Neutrophil (primary cell): ENCODE measurements around the gene NMNAT2.

Experiments used
- H3K27ac ChIP-seq: fragments of 200-600 bp; sonication (generic); 2 replicates; pipeline ENCODE4 v1.5.1; 2016; ENCODE audit warnings: mild to moderate bottlenecking, moderate library complexity
- H3K27me3 ChIP-seq: fragments of 200-600 bp; sonication (generic); 2 replicates; pipeline ENCODE4 v1.6.0; 2016; ENCODE audit warnings: mild to moderate bottlenecking
- H3K36me3 ChIP-seq: fragments of 200-600 bp; sonication (generic); 2 replicates; pipeline ENCODE4 v1.5.1; 2017
- H3K4me1 ChIP-seq, 2 experiments: fragments of 200-600 bp in 1 of 2; sonication (generic) in 1 of 2; 1 replicate in 1 of 2; 2 replicates in 1 of 2; pipeline versions ENCODE4 v1.5.1 to v1.6.1; 2013 to 2016; ENCODE audit warnings: low read depth in 1 of 2, low read length in 1 of 2, mild to moderate bottlenecking in 1 of 2, moderate library complexity in 1 of 2; ENCODE audit not compliant: control insufficient read depth in 1 of 2, insufficient read depth in 1 of 2
- H3K4me3 ChIP-seq, 2 experiments: fragments of 200-600 bp in 1 of 2; sonication (generic) in 1 of 2; 1 replicate in 1 of 2; 2 replicates in 1 of 2; pipeline ENCODE4 v1.5.1; 2013 to 2016; ENCODE audit warnings: low read depth in 1 of 2, low read length in 1 of 2, mild to moderate bottlenecking in 1 of 2, moderate library complexity in 1 of 2
- H3K9me3 ChIP-seq: fragments of 200-600 bp; sonication (generic); 2 replicates; pipeline ENCODE4 v1.5.1; 2016
- CTCF ChIP-seq: fragments of 200-600 bp; sonication (generic); IDR thresholded peaks from 2 replicates; pipeline ENCODE4 v1.5.1; 2016; ENCODE audit warnings: antibody characterized with exemption

The NMNAT2 gene

GRCh38 chr1:183366116-183366515, 52.1 kb downstream of the NMNAT2 start:
- Histone ChIP-seq H3K9me3 (no peaks in the 10 kb centered on the region), H3K36me3 (no peaks in the 10 kb centered on the region), H3K27me3 (peaks cover 12% of the 10 kb centered on the region), H3K4me1 (peaks cover 25 to 29% of the 10 kb centered on the region in 2 experiments), H3K27ac (no peak overlapping the region), H3K4me3 (no peak overlapping the region)
- TF ChIP-seq CTCF: no peak

GRCh38 chr1:183365676-183366075, 52.5 kb downstream of the NMNAT2 start:
- no peaks in the 10 kb centered on the region for H3K36me3 ChIP-seq
- no peak for TF ChIP-seq CTCF
- no peak overlapping the region for H3K4me3 ChIP-seq
- peaks cover 25 to 29% of the 10 kb centered on the region in 2 experiments for H3K4me1 ChIP-seq
- no peaks in the 10 kb centered on the region for H3K9me3 ChIP-seq
- peak overlapping the region; percentile 90 for H3K27ac ChIP-seq
- H3K27me3 ChIP-seq: peaks cover 15% of the 10 kb centered on the region

- no peak for TF ChIP-seq CTCF
- Histone ChIP-seq H3K27me3 (peaks cover 20% of the 10 kb centered on the region), H3K9me3 (no peaks in the 10 kb centered on the region), H3K4me1 (peaks cover 25 to 29% of the 10 kb centered on the region in 2 experiments), H3K27ac (peak overlapping the region; percentile 90), H3K4me3 (no peak overlapping the region), H3K36me3 (no peaks in the 10 kb centered on the region)
These were observed 53.1 kb downstream of the NMNAT2 start for GRCh38 chr1:183365093-183365492.

GRCh38 chr1:183363972-183364371, 54.2 kb downstream of the NMNAT2 start:
- H3K27me3 ChIP-seq: peaks cover 31% of the 10 kb centered on the region
- H3K36me3 ChIP-seq: no peaks in the 10 kb centered on the region
- peaks cover 25 to 29% of the 10 kb centered on the region in 2 experiments for H3K4me1 ChIP-seq
- TF ChIP-seq CTCF: peak; percentile 51
- no peaks in the 10 kb centered on the region for H3K9me3 ChIP-seq
- H3K27ac ChIP-seq: peak overlapping the region; percentile 90
- H3K4me3 ChIP-seq: peak overlapping the region; percentile 11 to 15

GRCh38 chr1:183361081-183361480, 57.1 kb downstream of the NMNAT2 start:
- no peak overlapping the region for H3K4me3 ChIP-seq
- no peaks in the 10 kb centered on the region for H3K36me3 ChIP-seq
- H3K4me1 ChIP-seq: peaks cover 25 to 29% of the 10 kb centered on the region in 2 experiments
- H3K27ac ChIP-seq: no peak overlapping the region
- H3K27me3 ChIP-seq: peaks cover 30% of the 10 kb centered on the region
- H3K9me3 ChIP-seq: no peaks in the 10 kb centered on the region
- no peak for TF ChIP-seq CTCF

GRCh38 chr1:183360473-183360872, 57.7 kb downstream of the NMNAT2 start:
- Histone ChIP-seq H3K4me1 (peaks cover 25 to 29% of the 10 kb centered on the region in 2 experiments), H3K27ac (no peak overlapping the region), H3K27me3 (peaks cover 30% of the 10 kb centered on the region), H3K4me3 (no peak overlapping the region), H3K9me3 (no peaks in the 10 kb centered on the region), H3K36me3 (no peaks in the 10 kb centered on the region)
- TF ChIP-seq CTCF: no peak
